ENCODE measurements around the gene DDX42. TPM values are rescaled to one million over a fixed set of nuclear protein-coding genes. Genes with fewer than 3 reads are reported as not detected.
A peak's percentile ranks its signal among the peaks of the same experiment; 100 is the strongest.

DDX42 gene
- total RNA-seq, 1 experiment from 2014 or later = 184 TPM

GRCh38 chr17:63741143-63741407 is 32.9 kb upstream of the DDX42 start:
- peaks cover 10 to 13% of the 10 kb centered on the region in 2 experiments for H3K4me1 Mint-ChIP-seq
- H4K8ac ChIP-seq (replicated peaks; ENCODE audit: insufficient read length, low read depth, low read length) = no peak overlapping the region
- H2AK5ac ChIP-seq (ENCODE audit: insufficient read length, low read length) = no peak overlapping the region
- H3K9me3 Mint-ChIP-seq = no peaks in the 10 kb centered on the region
- no peak overlapping the region for H2BK5ac ChIP-seq (ENCODE audit: insufficient read length, low read length)
- no peak overlapping the region for H2BK12ac ChIP-seq (ENCODE audit: insufficient read length, low read depth, low read length)
- H2BK120ac ChIP-seq (ENCODE audit: low read depth, low read length, poor library complexity, severe bottlenecking) = no peak overlapping the region
- no peak for DNase-seq
- H3K4me3 Mint-ChIP-seq = peak overlapping the region; percentile 90 to 99
- no CpG with 5 or more reads among the region's 14 CpGs for WGBS (ENCODE audit: extremely low coverage, insufficient read length, low lambda C conversion rate)
- no peaks in the 10 kb centered on the region for H3K27me3 ChIP-seq (ENCODE audit: insufficient read depth, low read length)
- no peak overlapping the region for H4K91ac ChIP-seq (ENCODE audit: insufficient read length, low read depth, low read length)
- no peak for TF ChIP-seq CTCF (conservative IDR thresholded peaks at IDR 0.05)
- no peaks in the 10 kb centered on the region for H3K27me3 Mint-ChIP-seq (ENCODE audit: low read depth)
- no peak overlapping the region for H4K5ac ChIP-seq (ENCODE audit: insufficient read length, low read depth, low read length)
- peak overlapping the region; percentile 92 for H3K14ac ChIP-seq (ENCODE audit: insufficient read depth, low read length)
- H3K36me3 Mint-ChIP-seq (ENCODE audit: insufficient read depth in 1 of 3, low read depth in 3 of 3) = peaks cover 3 to 9% (median 7%) of the 10 kb centered on the region in 3 experiments; a peak in 4 of 7 replicates
- no peak overlapping the region for H3K18ac ChIP-seq (ENCODE audit: insufficient read length, low read depth, low read length)
- H2BK20ac ChIP-seq (ENCODE audit: low read depth, low read length, poor library complexity, severe bottlenecking) = no peak overlapping the region
- peak overlapping the region; percentile 95 to 97 (median 97) for H3K27ac Mint-ChIP-seq
- H3K23ac ChIP-seq (ENCODE audit: insufficient read length, low read depth, low read length) = no peak overlapping the region
- no peak overlapping the region for H2AFZ ChIP-seq (ENCODE audit: low read length)
- no peak overlapping the region for H3K27ac ChIP-seq (ENCODE audit: insufficient read length, low read depth, low read length)
- peak overlapping the region; percentile 75 for H3K4me2 ChIP-seq (ENCODE audit: insufficient read depth, insufficient read length, low read length)
- no peak overlapping the region for H2BK15ac ChIP-seq (ENCODE audit: low read depth, low read length)
- no peaks in the 10 kb centered on the region for H3K79me2 ChIP-seq (ENCODE audit: insufficient read depth, low read length)
- no peak overlapping the region for H3T11ph ChIP-seq (ENCODE audit: low read length)
- H3K4ac ChIP-seq (ENCODE audit: low read depth, low read length) = no peak overlapping the region
- H3K9ac ChIP-seq (ENCODE audit: extremely low read depth, insufficient read length, low read length) = peak overlapping the region; percentile 61
- no peaks in the 10 kb centered on the region for H3K79me1 ChIP-seq (ENCODE audit: insufficient read depth, low read depth, low read length, poor library complexity, severe bottlenecking)
- no peaks in the 10 kb centered on the region for H4K20me1 ChIP-seq (ENCODE audit: control insufficient read depth, insufficient read depth, insufficient read length)
- H3K9me3 ChIP-seq (ENCODE audit: control insufficient read depth, low read depth, low read length) = no peaks in the 10 kb centered on the region
- peaks cover 16% of the 10 kb centered on the region for H3K23me2 ChIP-seq (ENCODE audit: insufficient read length, low read depth, low read length, poor library complexity, severe bottlenecking)
- no peaks in the 10 kb centered on the region for H3K4me1 ChIP-seq (ENCODE audit: insufficient read depth, low read length)
- no peak overlapping the region for H3K56ac ChIP-seq (ENCODE audit: insufficient read length, low read depth, low read length)
